Activated CD4-positive, alpha-beta T cell treated with anti-CD3 and anti-CD28 coated beads for 1 hour (primary cell): ENCODE data around the gene FOXP1.

ENCODE experiments used
- DNase-seq: peaks from one replicate; pipeline ENCODE4 v3.0.0-alpha.2; 2020

The FOXP1 gene

DNA sequence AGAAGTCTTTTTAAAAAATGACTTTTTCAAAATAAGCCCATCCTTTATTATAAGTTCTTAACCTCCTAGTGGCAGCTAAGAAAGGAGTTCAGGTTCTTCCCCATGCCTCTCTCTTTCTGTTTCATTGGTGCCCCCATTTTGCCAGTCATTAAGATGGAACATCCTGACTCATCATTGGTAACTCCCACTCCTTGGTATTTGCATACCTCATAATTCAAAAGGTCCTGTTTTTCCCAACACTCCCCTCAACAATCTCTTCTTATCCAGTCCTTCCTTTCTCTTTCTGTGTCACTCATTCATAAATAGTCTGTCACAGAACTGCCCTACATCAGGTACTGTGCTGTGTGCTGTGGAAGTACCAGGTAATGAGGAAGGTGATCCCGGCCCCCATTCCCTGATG is 394.0 kb downstream of the FOXP1 start:
- DNase-seq = no peak

GRCh38 chr3:71187715-71188114 is 395.8 kb downstream of the FOXP1 start:
- DNase-seq = no peak

DNA sequence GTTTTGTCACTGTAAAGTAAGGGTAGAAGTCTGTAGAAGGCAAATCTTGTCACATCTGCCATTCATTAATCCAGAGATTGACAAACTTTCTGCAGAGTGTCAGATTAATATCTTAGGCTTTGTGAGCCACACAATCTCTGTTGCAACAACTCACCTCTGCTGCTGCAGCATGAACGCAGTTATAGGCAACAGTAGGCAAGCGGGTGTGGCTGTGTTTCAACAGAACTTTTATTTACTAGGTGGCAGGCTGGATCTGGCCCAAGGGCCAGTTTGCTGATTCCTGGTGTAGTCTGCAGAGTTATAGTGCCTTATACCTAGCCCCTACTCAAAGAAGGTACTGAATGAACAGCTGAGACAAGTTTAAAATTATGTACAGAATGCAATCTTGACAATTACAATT is 396.7 kb downstream of the FOXP1 start:
- DNase-seq = no peak

DNA sequence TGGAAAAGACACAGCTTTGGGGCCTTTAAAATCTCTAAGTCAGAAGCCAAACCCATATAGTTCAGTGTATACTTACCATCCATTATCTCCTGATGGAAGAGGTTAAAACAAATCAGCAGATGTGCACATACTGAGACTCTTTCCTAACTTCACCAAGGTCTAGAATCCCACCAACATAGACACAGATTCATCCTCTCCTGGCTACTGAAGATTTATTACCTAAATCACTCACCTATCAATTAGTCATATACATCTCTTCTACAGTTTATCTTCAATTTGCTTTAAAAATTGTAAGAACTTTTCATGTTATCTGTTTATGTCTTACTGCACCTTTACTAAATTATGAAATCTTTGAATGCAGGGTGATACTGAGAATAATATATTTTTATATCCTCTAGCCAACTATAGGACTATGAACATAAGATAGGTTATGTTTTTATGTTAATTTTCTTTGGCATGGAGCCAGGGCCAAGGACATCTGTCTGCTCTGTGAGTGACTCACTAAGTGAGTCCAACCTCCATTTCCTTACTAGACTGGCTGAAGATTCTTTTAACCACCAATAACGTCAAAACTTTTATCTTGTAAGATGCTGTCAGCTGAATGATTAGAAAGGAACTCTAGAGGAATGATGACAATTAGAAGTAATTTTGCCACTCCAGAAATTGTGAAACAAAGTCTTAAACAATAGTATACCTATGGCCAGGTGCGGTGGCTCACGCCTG is 397.6 kb downstream of the FOXP1 start:
- no peak for DNase-seq

- DNase-seq = no peak
These were observed 399.3 kb downstream of the FOXP1 start for GRCh38 chr3:71184252-71184651.

DNA sequence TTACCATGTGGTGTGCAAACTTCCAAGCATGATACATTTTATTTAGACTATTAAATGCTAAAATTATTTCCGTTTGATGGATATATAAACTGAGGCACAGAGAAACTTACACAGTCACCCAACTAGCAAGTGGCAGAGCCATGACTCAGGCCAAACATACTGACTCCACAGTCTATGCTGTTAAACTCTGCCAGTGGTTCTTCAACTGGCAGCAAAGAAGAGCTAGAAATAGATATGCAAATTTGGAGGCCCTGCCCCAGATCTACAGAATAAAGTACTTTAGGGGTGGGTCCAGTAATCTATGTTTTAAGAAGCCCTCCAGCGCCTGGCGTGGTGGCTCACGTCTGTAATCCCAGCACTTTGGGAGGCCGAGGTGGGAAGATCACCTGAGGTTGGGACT is 400.0 kb downstream of the FOXP1 start:
- no peak for DNase-seq

- no peak for DNase-seq
These were observed 403.0 kb downstream of the FOXP1 start for GRCh38 chr3:71180524-71180923.

- DNase-seq = no peak
These were observed 406.2 kb downstream of the FOXP1 start for GRCh38 chr3:71177375-71177774.

- DNase-seq = no peak
These were observed 407.2 kb downstream of the FOXP1 start for GRCh38 chr3:71176366-71176765.

- no peak for DNase-seq
These were observed 407.7 kb downstream of the FOXP1 start for GRCh38 chr3:71175691-71176365.

DNA sequence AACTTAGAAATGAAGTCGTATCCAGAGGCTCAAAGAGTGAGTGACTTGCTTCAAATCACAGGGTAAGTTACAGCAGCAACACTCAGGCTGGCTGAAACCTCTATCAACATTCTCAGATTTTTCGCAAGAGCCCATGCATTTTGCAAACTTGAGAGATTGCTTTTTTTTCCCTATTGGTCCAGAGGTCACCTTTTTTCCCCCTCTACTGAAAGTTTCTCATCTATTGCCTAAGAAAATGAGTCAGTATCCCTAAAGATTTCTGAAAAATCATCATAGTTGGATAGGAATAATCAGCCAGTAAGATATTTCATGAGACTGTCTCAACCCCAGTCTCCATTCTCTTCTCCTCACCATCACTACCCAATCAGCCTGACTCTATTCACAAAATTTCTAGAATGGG is 410.6 kb downstream of the FOXP1 start:
- no peak for DNase-seq

GRCh38 chr3:71172189-71172588 is 411.3 kb downstream of the FOXP1 start:
- no peak for DNase-seq

- no peak for DNase-seq
These were observed 412.3 kb downstream of the FOXP1 start for GRCh38 chr3:71171247-71171646.

- no peak for DNase-seq
These were observed 414.6 kb downstream of the FOXP1 start for GRCh38 chr3:71168880-71169411.

DNA sequence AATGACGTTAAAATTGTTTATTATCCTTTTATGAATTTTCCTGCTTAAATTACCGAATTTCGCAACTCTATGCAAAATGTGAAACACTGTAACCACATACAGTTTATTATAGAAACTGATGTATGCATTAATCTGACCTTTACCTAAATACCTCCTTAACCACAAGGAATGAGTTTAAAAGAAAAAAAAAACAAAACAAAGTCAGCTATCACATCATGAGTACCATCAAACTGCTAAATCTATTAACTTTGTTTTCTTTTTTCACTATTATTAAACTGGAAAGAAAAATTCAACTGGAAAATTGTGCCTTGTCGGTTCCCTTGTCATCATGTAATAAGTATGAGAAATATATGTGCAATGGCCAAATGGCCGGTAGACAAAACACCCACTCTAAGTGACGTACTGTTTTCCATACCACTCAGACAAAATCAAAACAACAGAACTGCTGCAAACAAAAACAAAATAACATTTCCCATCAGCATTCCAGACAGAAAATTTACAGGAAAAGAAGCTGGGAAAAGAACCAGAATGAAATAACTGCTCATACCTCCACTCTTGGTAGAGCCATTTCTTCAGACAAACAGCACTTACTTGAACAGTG is 415.3 kb downstream of the FOXP1 start:
- DNase-seq = no peak

DNA sequence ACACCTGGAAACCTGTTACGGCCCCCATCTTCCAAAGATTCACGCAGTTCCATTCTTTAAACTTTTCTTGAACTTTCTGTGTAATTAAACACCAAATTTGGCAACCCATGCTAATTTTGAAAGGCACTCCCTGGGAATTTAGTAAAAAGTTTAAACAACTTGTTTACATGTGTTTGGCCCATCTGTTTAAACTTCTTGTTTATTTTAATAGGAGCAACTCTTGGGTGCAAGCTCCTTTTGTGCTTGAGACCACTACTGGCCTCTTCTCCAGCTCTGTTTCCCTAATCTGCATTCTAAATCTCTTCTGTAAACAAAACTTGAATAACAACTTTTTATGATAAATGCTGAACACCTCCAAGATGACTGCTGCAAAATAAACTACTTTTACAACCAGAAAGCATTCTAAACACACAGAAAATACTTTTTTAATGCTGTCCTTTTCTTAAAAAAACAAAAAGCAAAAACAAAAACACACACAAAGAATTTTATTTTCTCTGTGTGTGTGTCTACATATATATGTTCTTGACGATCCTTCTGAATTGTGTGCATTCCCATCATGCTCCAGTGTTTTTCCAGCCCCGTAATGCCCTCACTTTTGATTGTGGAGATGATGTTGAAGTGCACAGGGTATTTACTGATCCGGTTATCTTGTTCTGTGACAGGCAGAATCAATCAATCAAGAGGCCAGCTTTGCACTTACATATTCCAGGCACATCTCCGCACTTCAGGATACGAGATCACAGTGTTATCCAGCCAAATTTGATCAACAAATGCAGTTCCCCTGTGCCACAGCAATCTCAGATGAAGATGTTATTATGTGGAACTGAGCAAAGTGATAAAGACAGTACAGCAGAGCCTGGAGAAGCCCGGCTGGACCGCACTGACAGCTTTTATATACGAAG is 416.9 kb downstream of the FOXP1 start:
- no peak for DNase-seq

- no peak for DNase-seq
These were observed 418.6 kb downstream of the FOXP1 start for GRCh38 chr3:71164881-71165280.

- DNase-seq = no peak
These were observed 420.2 kb downstream of the FOXP1 start for GRCh38 chr3:71163198-71163918.

DNA sequence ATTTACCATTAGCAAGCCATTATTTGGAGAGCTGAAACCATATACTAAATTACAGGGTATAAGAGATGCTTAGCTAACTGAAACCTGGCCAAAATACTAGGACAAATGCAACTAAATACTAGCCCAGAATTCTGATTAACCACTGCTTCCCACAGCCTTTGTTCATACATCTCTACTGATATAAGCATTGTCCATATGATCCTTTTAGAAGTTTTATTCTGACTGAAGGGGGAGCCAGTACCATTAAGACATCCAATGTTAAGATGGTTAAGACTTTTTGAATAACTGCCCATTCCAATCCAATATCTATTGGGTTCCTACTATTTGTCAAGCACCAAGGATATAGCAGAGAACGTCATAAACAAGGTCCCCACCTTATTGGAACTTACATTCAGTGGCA is 421.3 kb downstream of the FOXP1 start:
- DNase-seq = no peak

GRCh38 chr3:71160785-71161546 is 422.6 kb downstream of the FOXP1 start:
- DNase-seq = no peak

DNA sequence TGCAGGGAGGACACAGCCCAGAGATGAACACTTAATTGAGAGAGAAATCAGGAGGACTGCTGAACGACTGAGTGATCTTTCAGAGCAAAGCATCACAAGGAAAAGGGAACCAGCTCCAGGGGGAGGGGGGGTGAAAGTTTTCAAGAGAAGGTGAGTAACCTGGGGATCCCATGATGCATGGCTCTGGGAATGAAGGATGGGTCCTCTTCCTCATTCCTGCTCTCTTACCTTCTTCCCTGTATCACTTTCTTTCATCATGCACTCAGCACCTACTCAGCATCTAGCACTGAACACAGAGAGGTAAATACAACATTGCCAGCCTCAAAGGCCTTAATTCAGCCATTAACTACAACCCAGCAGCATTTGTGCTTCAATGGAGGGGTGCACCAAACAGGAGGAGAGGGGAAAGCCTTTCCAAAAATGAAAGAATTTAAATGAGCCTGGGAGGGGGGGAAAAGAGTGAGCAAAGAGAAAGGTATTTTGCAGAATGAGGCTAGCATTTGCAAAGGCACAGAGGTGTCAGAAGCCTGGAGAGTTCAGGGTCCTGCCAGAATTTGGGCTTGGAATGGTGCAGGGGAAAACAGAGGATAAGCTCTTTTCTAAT is 427.4 kb downstream of the FOXP1 start:
- no peak for DNase-seq
